Suprapubic skin (tissue), 4 donors: ENCODE measurements around the gene C1orf174. TPM values are rescaled to one million over a fixed set of nuclear protein-coding genes. Genes with fewer than 3 reads are reported as not detected.

Experiments
- DNase-seq, 2 donors: peaks; one replicate each; pipeline ENCODE4 v3.0.0-alpha.2; 2019; ENCODE audit warnings: low spot score in 2 of 2
- H3K27ac ChIP-seq: fragments of 200-600 bp; sonication (generic); one replicate; pipeline ENCODE4 v1.5.1; 2019
- H3K27me3 ChIP-seq: fragments of 200-600 bp; sonication (generic); one replicate; pipeline ENCODE4 v1.5.1; 2019
- H3K36me3 ChIP-seq: fragments of 200-600 bp; sonication (generic); one replicate; pipeline ENCODE4 v1.5.1; 2019
- H3K4me1 ChIP-seq: fragments of 200-600 bp; sonication (generic); one replicate; pipeline ENCODE4 v1.5.1; 2019
- H3K4me3 ChIP-seq: fragments of 200-600 bp; sonication (generic); one replicate; pipeline ENCODE4 v1.5.1; 2019; ENCODE audit warnings: mild to moderate bottlenecking
- H3K9me3 ChIP-seq: fragments of 200-600 bp; sonication (generic); one replicate; pipeline ENCODE4 v1.5.1; 2019
- EP300 ChIP-seq: sonication (generic); formaldehyde crosslinking; IDR thresholded peaks from one replicate; pipeline ENCODE4 v1.6.1; 2017; ENCODE audit warnings: antibody characterized with exemption
- POLR2A ChIP-seq, 2 donors: fragments of 450-650 bp; IDR thresholded peaks; one replicate each; pipeline ENCODE4 v1.6.1; 2017; ENCODE audit warnings: antibody characterized with exemption in 2 of 2, mild to moderate bottlenecking in 2 of 2, moderate library complexity in 2 of 2
- POLR2AphosphoS5 ChIP-seq, 3 donors: sonication (generic); formaldehyde crosslinking; IDR thresholded peaks; one replicate each; pipeline ENCODE4 v1.6.1; 2017; ENCODE audit warnings: antibody characterized with exemption in 3 of 3
- WGBS: methylation state at CpG from one replicate; pipeline ENCODE4 v1.1.5; 2018; 5-methylcytosine and 5-hydroxymethylcytosine counted together
- total RNA-seq, 4 donors: library from RNA; depleted of rRNA; stranded (reverse); fragments of >200 nt; gene quantifications; one replicate each; pipeline ENCODE4 v1.1.0, GENCODE V29; 2016
- TF ChIP-seq, protein P1 (sequence below), 2 donors: fragments of 200-600 bp in 1 of 2; fragments of 450-650 bp in 1 of 2; sonication (generic) in 1 of 2; IDR thresholded peaks; one replicate each; pipeline ENCODE4 v1.5.1; 2016 to 2019; ENCODE audit warnings: antibody characterized with exemption in 2 of 2, mild to moderate bottlenecking in 1 of 2, moderate library complexity in 1 of 2

Gene C1orf174
- total RNA-seq, 4 donors from 2014 or later, result 16.0 to 25.3 (median 19.7) TPM

DNA sequence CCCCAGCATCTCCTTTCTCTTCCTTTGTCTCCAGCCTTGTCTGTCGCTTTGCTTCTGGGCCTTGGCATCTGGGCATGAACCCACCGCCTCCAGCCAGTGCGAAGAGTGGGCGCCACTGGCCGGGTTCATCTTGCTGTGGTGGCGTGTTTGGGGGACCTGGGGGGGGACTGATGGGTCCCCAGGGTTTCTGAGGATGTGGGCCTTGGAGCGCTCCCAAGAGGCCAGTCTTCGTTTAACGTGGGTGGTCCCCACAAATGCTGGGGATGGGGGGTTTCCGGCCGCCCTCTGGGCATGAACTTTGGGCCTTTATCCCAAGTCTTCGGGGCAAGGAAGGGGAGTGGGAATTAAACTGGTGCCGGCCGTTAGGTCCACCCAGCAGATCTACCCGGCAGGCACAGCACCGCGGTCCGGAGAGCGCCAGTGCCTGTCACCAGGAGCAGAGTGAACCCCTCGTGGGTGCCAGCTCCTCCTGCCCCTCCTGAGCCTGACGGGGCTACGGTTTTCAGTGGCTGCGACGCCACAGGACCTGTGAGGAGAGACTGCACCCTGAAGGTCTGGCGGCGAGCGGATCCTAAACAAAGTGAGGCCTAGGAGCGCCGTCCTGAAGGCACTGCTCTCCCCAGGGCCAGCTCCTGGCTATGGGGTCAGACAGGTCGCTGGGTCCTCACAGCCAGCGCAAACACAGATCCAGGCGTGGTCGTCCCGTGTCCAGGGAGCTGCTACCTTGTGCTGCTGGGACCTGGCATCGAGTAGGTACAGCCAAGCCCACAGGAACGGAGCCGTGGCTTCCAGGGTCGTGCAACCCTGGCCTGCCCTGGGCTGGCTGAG is 12.1 kb upstream of the C1orf174 start:
- H3K27ac ChIP-seq, result no peak overlapping the region
- peak in 1 of 2 donors; percentile 56 for DNase-seq
- no peaks in the 10 kb centered on the region for H3K9me3 ChIP-seq
- H3K4me1 ChIP-seq, result peaks cover 8% of the 10 kb centered on the region
- WGBS, result 83% methylated on average over 24 of the region's 38 CpGs
- H3K36me3 ChIP-seq, result no peaks in the 10 kb centered on the region
- H3K27me3 ChIP-seq, result peaks cover 38% of the 10 kb centered on the region
- no peak for TF ChIP-seq POLR2A (IDR thresholded peaks at IDR 0.05)
- TF ChIP-seq, protein P1, sequence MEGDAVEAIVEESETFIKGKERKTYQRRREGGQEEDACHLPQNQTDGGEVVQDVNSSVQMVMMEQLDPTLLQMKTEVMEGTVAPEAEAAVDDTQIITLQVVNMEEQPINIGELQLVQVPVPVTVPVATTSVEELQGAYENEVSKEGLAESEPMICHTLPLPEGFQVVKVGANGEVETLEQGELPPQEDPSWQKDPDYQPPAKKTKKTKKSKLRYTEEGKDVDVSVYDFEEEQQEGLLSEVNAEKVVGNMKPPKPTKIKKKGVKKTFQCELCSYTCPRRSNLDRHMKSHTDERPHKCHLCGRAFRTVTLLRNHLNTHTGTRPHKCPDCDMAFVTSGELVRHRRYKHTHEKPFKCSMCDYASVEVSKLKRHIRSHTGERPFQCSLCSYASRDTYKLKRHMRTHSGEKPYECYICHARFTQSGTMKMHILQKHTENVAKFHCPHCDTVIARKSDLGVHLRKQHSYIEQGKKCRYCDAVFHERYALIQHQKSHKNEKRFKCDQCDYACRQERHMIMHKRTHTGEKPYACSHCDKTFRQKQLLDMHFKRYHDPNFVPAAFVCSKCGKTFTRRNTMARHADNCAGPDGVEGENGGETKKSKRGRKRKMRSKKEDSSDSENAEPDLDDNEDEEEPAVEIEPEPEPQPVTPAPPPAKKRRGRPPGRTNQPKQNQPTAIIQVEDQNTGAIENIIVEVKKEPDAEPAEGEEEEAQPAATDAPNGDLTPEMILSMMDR (IDR thresholded peaks at IDR 0.05), result no peak
- no peak for TF ChIP-seq EP300
- no peak overlapping the region for H3K4me3 ChIP-seq

DNA sequence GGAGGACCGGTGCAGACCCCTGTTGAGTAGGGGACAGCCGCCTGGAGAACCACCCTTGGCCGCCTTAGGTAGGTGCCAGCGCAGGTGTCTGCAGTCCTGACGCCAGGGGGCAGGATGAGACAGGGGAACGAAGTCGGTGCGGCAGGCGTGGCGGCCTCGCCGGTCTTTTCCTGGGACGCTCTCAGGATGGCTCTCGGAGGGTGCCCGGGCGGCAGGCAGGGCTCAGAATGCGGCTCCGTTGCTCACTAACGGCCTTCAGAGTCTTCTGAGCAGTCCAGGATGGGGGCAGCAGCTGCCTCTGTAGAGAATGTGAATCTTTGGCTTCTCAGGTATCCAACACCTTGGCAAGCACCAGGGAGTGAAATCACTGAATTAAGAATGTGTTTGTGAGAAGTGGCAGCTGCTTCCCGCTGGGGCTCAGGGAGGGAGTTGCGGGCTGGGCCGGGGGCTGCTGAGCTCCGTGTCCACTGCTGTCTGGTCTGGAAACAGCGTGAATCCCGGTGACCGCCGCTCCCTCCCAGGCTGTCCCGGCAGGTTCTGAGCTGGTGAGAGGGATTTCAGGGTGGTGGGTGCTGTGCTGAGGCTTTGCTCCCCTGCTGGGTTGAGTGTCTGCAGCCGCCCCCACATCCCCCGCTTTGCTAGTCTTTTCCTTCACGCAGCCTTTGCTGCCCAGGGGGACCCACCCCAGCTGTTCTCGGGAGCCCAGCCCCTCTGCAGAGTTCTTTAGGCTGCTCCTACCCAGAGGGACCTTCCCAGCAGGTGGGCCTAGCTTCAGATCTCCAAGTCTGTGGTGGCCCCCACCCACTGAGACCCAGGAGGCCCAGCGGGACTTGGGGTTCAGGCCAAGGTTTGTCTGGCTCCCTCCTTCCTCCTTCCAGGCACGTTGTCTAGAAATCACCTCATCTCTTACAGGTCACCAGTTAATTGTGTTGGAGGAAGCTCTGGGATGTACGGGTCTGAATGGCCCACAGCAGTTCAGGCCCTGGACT is 11.1 kb upstream of the C1orf174 start:
- DNase-seq, result peak; percentile 65 to 85
- no peak for TF ChIP-seq POLR2AphosphoS5 (IDR thresholded peaks at IDR 0.05)
- TF ChIP-seq EP300, result no peak
- TF ChIP-seq, protein P1 (IDR thresholded peaks at IDR 0.05), result peak; percentile 35 to 65
- no peak for TF ChIP-seq POLR2A (IDR thresholded peaks at IDR 0.05)
- no peak overlapping the region for H3K27ac ChIP-seq
- H3K9me3 ChIP-seq, result no peaks in the 10 kb centered on the region
- 14% methylated on average over 20 of the region's 35 CpGs for WGBS
- H3K27me3 ChIP-seq, result peaks cover 35% of the 10 kb centered on the region
- no peak overlapping the region for H3K4me3 ChIP-seq
- peaks cover 8% of the 10 kb centered on the region for H3K4me1 ChIP-seq
- H3K36me3 ChIP-seq, result no peaks in the 10 kb centered on the region

DNA sequence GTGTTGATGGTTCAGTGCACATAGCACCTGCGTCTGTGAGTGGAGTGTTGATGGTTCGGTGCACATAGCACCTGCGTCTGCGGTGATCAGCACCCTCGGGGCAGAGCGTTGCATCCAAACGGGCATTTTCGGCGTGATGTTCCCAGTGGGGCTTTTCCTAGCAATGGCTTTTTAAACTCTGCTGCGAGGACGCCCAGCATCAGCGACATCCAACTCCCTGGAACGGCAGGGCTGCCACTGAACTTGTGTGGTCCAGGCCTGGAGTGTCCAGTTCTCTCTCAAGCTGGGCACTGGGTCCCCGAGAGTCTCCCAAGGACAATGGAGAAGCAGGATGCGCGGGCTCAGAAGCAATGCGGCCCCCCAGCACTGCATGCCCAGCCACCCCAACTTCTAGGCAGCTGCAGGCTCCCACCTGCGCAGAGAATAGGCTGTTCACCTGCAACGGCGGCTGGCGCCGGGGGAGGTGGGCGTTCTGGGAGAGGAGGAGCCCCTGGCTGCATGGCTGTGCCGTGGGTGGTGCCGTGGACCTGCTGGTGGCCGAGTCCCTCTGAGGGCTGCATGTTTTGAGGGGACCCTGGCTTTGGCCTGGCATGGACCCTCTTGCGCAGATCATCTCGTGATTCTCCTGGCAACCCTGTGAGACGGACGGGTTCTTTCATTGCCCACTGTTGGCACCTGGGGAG is 10.1 kb upstream of the C1orf174 start:
- DNase-seq, result peak; percentile 59 to 73
- 76% methylated on average over 13 of the region's 30 CpGs for WGBS
- TF ChIP-seq, protein P1 (IDR thresholded peaks at IDR 0.05), result no peak
- TF ChIP-seq POLR2AphosphoS5 (IDR thresholded peaks at IDR 0.05), result no peak
- TF ChIP-seq POLR2A (IDR thresholded peaks at IDR 0.05), result no peak
- no peak for TF ChIP-seq EP300
- no peak overlapping the region for H3K4me3 ChIP-seq
- H3K4me1 ChIP-seq, result peaks cover 8% of the 10 kb centered on the region
- H3K27ac ChIP-seq, result no peak overlapping the region
- peaks cover 26% of the 10 kb centered on the region for H3K27me3 ChIP-seq
- no peaks in the 10 kb centered on the region for H3K36me3 ChIP-seq
- H3K9me3 ChIP-seq, result no peaks in the 10 kb centered on the region

DNA sequence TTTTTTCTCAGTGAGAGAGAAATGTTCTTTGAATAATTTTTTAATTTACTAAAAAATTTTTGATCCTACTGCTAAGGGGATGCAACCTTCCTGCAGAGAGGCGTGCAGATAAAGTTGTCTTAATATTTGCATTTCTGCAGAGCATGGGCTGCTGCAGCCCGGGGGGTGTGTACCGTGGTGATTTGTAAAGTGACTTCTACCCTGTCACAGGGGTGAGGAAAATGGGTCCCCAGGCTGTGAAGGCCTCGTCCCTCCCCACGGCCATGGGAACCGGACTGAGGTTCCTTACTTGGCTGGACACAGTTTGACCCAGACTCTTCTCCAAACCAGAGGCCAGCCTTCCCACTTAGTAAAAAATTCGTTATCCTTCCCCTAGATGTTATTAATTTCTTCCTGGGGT is 9.5 kb upstream of the C1orf174 start:
- H3K9me3 ChIP-seq, result no peaks in the 10 kb centered on the region
- TF ChIP-seq EP300, result no peak
- TF ChIP-seq, protein P1 (IDR thresholded peaks at IDR 0.05), result no peak
- no peak for TF ChIP-seq POLR2AphosphoS5 (IDR thresholded peaks at IDR 0.05)
- TF ChIP-seq POLR2A (IDR thresholded peaks at IDR 0.05), result no peak
- H3K36me3 ChIP-seq, result no peaks in the 10 kb centered on the region
- WGBS, result 70% methylated on average over 7 of the region's 7 CpGs
- DNase-seq, result peak; percentile 34 to 67
- peaks cover 22% of the 10 kb centered on the region for H3K27me3 ChIP-seq
- no peak overlapping the region for H3K27ac ChIP-seq
- peaks cover 8% of the 10 kb centered on the region for H3K4me1 ChIP-seq
- no peak overlapping the region for H3K4me3 ChIP-seq
